ENCODE results near the gene WAPL. TPM values are rescaled to one million over a fixed set of nuclear protein-coding genes. Genes with fewer than 3 reads are reported as not detected.

Gene WAPL
- total and polyA plus RNA-seq, 2 of the 8 experiments (the other 6 are each of a cell fraction or from before 2014, with no cell fraction given), result 12.8 to 48.1 TPM

- TF ChIP-seq, protein P1, sequence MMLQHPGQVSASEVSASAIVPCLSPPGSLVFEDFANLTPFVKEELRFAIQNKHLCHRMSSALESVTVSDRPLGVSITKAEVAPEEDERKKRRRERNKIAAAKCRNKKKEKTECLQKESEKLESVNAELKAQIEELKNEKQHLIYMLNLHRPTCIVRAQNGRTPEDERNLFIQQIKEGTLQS (IDR thresholded peaks at IDR 0.05; ENCODE audit: insufficient read depth, low read depth, low read length), result no peak
- TF ChIP-seq PHF8 (conservative IDR thresholded peaks at IDR 0.05; ENCODE audit: low read depth, low read length) (peak; percentile 69), CEBPB (IDR thresholded peaks at IDR 0.05; ENCODE audit: low read depth, low read length) (no peak; the same call in 1 of the 2 replicates), SAP30 (IDR thresholded peaks at IDR 0.05; ENCODE audit: insufficient read depth, insufficient replicate concordance, low read length) (no peak), ASH2L (IDR thresholded peaks at IDR 0.05; ENCODE audit: low read length) (peak; percentile 55), SIX5 (IDR thresholded peaks at IDR 0.05; ENCODE audit: low read depth, low read length) (peak; percentile 71), USF2 (IDR thresholded peaks at IDR 0.05; ENCODE audit: low read length) (no peak), KDM5A (IDR thresholded peaks at IDR 0.05; ENCODE audit: low read length) (no peak), BCL11A (IDR thresholded peaks at IDR 0.05; ENCODE audit: low read depth in 2 of 2, low read length in 2 of 2) (no peak), CTCF (IDR thresholded peaks at IDR 0.05; ENCODE audit: control extremely low read depth in 1 of 3, insufficient read depth in 1 of 3, low read depth in 1 of 3, low read length in 3 of 3) (no peak), EZH2 (IDR thresholded peaks at IDR 0.05; ENCODE audit: low read depth, low read length, severe bottlenecking) (no peak), MAFK (IDR thresholded peaks at IDR 0.05; ENCODE audit: low read depth, low read length) (no peak), TAF7 (optimal IDR thresholded peaks at IDR 0.05; ENCODE audit: borderline replicate concordance, low read depth, low read length) (peak; percentile 28), CHD2 (IDR thresholded peaks at IDR 0.05; ENCODE audit: low read length) (peak; percentile 68), SP2 (IDR thresholded peaks at IDR 0.05; ENCODE audit: low read length) (no peak), EGR1 (IDR thresholded peaks at IDR 0.05; ENCODE audit: borderline replicate concordance, low read depth, low read length) (no peak), EP300 (IDR thresholded peaks at IDR 0.05; ENCODE audit: borderline replicate concordance in 1 of 2, low read depth in 2 of 2, low read length in 2 of 2) (no peak; a peak in 1 of 3 replicates), CBX5 (IDR thresholded peaks at IDR 0.05; ENCODE audit: low read depth, low read length) (no peak), KDM1A (IDR thresholded peaks at IDR 0.05; ENCODE audit: borderline replicate concordance, low read length) (no peak), POLR2A (IDR thresholded peaks at IDR 0.05; ENCODE audit: control extremely low read depth in 1 of 2, low read depth in 2 of 2, low read length in 2 of 2) (peak in 1 of 2 experiments; percentile 51; a peak in 1 of 3 replicates)
Measured at GRCh38 chr10:86521678-86522509, at the start of gene WAPL (continued).

Data from H1 (cell line).